K562 (cell line): Measurements from ENCODE around the gene KRTAP4-8. TPM values are rescaled to one million over a fixed set of nuclear protein-coding genes. Genes with fewer than 3 reads are reported as not detected.
A peak's percentile ranks its signal among the peaks of the same experiment; 100 is the strongest.

Source experiments
- C11orf30 ChIP-seq: fragments of 450-650 bp; IDR thresholded peaks from 2 replicates; pipeline ENCODE4 v1.6.1; 2016; ENCODE audit warnings: low read depth, mild to moderate bottlenecking
- CEBPG ChIP-seq, 3 experiments: fragments of 200-800 bp in 1 of 3; sonication (Bioruptor generic) in 1 of 3; sonication (generic) in 1 of 3; formaldehyde crosslinking in 1 of 3; IDR thresholded peaks in 2 of 3; conservative IDR thresholded peaks in 1 of 3; 2 replicates each; pipeline versions ENCODE4 v1.6.1 to v1.8.0; 2016 to 2022; ENCODE audit warnings: missing compliant biosample characterization in 2 of 3, missing genetic modification characterization in 2 of 3, mild to moderate bottlenecking in 1 of 3, missing genetic modification reagents in 1 of 3
- CREM ChIP-seq: IDR thresholded peaks from 2 replicates; pipeline ENCODE4 v1.6.1; 2014; ENCODE audit warnings: antibody characterized with exemption, low read depth
- CSDE1 ChIP-seq, 2 experiments: fragments of 450-650 bp; IDR thresholded peaks; 2 replicates each; pipeline ENCODE4 v1.6.1; 2016; ENCODE audit warnings: mild to moderate bottlenecking in 1 of 2
- EP300 ChIP-seq: IDR thresholded peaks from 2 replicates; pipeline ENCODE4 v1.6.1; 2012; ENCODE audit warnings: low read length, improper control_type of control experiment
- FOSL1 ChIP-seq: fragments of 200-800 bp; sonication (Bioruptor generic); conservative IDR thresholded peaks from 2 replicates; pipeline ENCODE4 v1.6.1; 2016; ENCODE audit warnings: missing genetic modification characterization, missing compliant biosample characterization
- MAZ ChIP-seq, 2 experiments: fragments of 450-650 bp in 1 of 2; sonication (generic) in 1 of 2; formaldehyde crosslinking; IDR thresholded peaks in 1 of 2; conservative IDR thresholded peaks in 1 of 2; 2 replicates each; pipeline versions ENCODE4 v1.4.0 to v1.5.0; 2020; ENCODE audit warnings: mild to moderate bottlenecking in 1 of 2, missing genetic modification reagents in 1 of 2
- MXI1 ChIP-seq: IDR thresholded peaks from 2 replicates; pipeline ENCODE4 v1.6.1; 2011; ENCODE audit warnings: low read depth, mild to moderate bottlenecking, improper control_type of control experiment, low read length
- MYNN ChIP-seq, 2 experiments: sonication (generic); formaldehyde crosslinking in 1 of 2; IDR thresholded peaks; 2 replicates each; pipeline versions ENCODE4 v1.5.0 to v1.6.1; 2016 to 2020; ENCODE audit warnings: antibody characterized with exemption in 1 of 2, missing genetic modification reagents in 1 of 2
- NFE2 ChIP-seq: IDR thresholded peaks from 2 replicates; pipeline ENCODE4 v1.6.1; 2014; ENCODE audit warnings: antibody characterized with exemption, low read depth
- NFIC ChIP-seq: fragments of 450-650 bp; IDR thresholded peaks from 2 replicates; pipeline ENCODE4 v1.6.1; 2017; ENCODE audit warnings: mild to moderate bottlenecking, inconsistent platforms
- POLR2H ChIP-seq: IDR thresholded peaks from 2 replicates; pipeline ENCODE4 v1.6.1; 2016; ENCODE audit warnings: missing genetic modification characterization, low read depth, mild to moderate bottlenecking, control low read depth, missing compliant biosample characterization, moderate library complexity
- RREB1 ChIP-seq: fragments of 250-450 bp; sonication (Bioruptor Pico); IDR thresholded peaks from 2 replicates; pipeline ENCODE4 v1.4.0; 2020
- SETDB1 ChIP-seq: IDR thresholded peaks from one replicate; pipeline ENCODE4 v1.6.1; 2012; ENCODE audit warnings: low read length, control low read depth, inconsistent platforms
- SMARCA4 ChIP-seq: fragments of 450-650 bp; IDR thresholded peaks from 2 replicates; pipeline ENCODE4 v1.6.1; 2016
- SREBF2 ChIP-seq: sonication (generic); formaldehyde crosslinking; IDR thresholded peaks from 2 replicates; pipeline ENCODE4 v1.4.0; 2020; ENCODE audit warnings: mild to moderate bottlenecking, missing genetic modification reagents
- TRIM28 ChIP-seq: fragments of 450-650 bp; IDR thresholded peaks from 2 replicates; pipeline ENCODE4 v1.6.1; 2017
- ZNF197 ChIP-seq: fragments of 200-800 bp; sonication (Bioruptor generic); IDR thresholded peaks from 2 replicates; pipeline ENCODE4 v1.6.1; 2016; ENCODE audit warnings: low read depth, missing genetic modification characterization, missing compliant biosample characterization
- ZNF224 ChIP-seq: sonication (generic); formaldehyde crosslinking; IDR thresholded peaks from 2 replicates; pipeline ENCODE4 v1.8.0; 2022; ENCODE audit warnings: mild to moderate bottlenecking, missing genetic modification reagents
- ZNF239 ChIP-seq: fragments of 250-450 bp; sonication (Bioruptor Pico); IDR thresholded peaks from 2 replicates; pipeline ENCODE4 v1.4.0; 2020; ENCODE audit warnings: mild to moderate bottlenecking
- ZNF644 ChIP-seq: fragments of 200-800 bp; sonication (Bioruptor generic); IDR thresholded peaks from 2 replicates; pipeline ENCODE4 v1.6.1; 2016; ENCODE audit warnings: low read depth, missing genetic modification characterization, missing compliant biosample characterization
- polyA plus RNA-seq, 8 experiments: library from polyadenylated mRNA; depleted of rRNA in 4 of 8; stranded (reverse) in 5 of 8; unstranded in 3 of 8; fragments of >200 nt; fragmentation: Nextera tagmentation in 2 of 8; fragmentation: Illumina TruSeq in 1 of 8; extraction: Ambion mirVana in 2 of 8; extraction: Trizol in 1 of 8; gene quantifications; 2 replicates each; pipeline versions ENCODE4 v1.2.1 to v1.2.3, GENCODE V29; 2011 to 2014; ENCODE audit warnings: inconsistent platforms in 1 of 8, missing spikeins in 1 of 8
- total RNA-seq, 7 experiments: library from RNA; depleted of rRNA in 6 of 7; stranded (reverse); fragments of >200 nt in 6 of 7; fragmentation: Illumina TruSeq in 2 of 7; extraction: Trizol in 2 of 7; gene quantifications; 2 replicates each; pipeline versions ENCODE4 v1.2.1 to v1.2.3, GENCODE V29; 2011 to 2021; ENCODE audit warnings: low replicate concordance in 1 of 7
- TF ChIP-seq, protein P1 (sequence below), 2 experiments: IDR thresholded peaks; 2 replicates each; pipeline ENCODE4 v1.6.1; 2011; ENCODE audit warnings: borderline replicate concordance in 1 of 2, control low read depth in 1 of 2, low read depth in 1 of 2, low read length in 1 of 2, mild to moderate bottlenecking in 1 of 2, mixed read lengths in 1 of 2, moderate library complexity in 1 of 2; ENCODE audit not compliant: insufficient read depth in 1 of 2, insufficient read length in 1 of 2, poor library complexity in 1 of 2, severe bottlenecking in 1 of 2; ENCODE audit errors: extremely low read depth in 1 of 2

Gene KRTAP4-8
- total and polyA plus RNA-seq, 9 of the 15 experiments (the other 6 are each of a cell fraction or from before 2014, with no cell fraction given), result not detected

- TF ChIP-seq RREB1 (CRISPR knock-in tag) (peak; percentile 91), CEBPG (CRISPR knock-in tag; IDR thresholded peaks at IDR 0.05) (peak; percentile 89), CEBPG (tag; conservative IDR thresholded peaks at IDR 0.05 in 1 of 2, IDR thresholded peaks at IDR 0.05 in 1 of 2) (peak; percentile 98 to 99), TRIM28 (no peak), POLR2H (tag) (no peak), EP300 (peak; percentile 56), MYNN (IDR thresholded peaks at IDR 0.05) (peak; percentile 45; the same call in 1 of the 2 replicates), MYNN (CRISPR knock-in tag; IDR thresholded peaks at IDR 0.05) (no peak), ZNF224 (no peak), MXI1 (no peak), ZNF197 (CRISPR knock-in tag) (peak; percentile 82), MAZ (CRISPR knock-in tag; conservative IDR thresholded peaks at IDR 0.05 in 1 of 2, IDR thresholded peaks at IDR 0.05 in 1 of 2) (0 out of 4 replicates have a peak, but pooled peaks of 1 of the 2 experiments have one; percentile 33), CSDE1 (IDR thresholded peaks at IDR 0.05) (no peak), CREM (peak; percentile 36; the same call in 1 of the 2 replicates), ZNF239 (peak; percentile 46; the same call in 1 of the 2 replicates), SREBF2 (no peak), NFIC (no peak), SMARCA4 (peak; percentile 79; the same call in 1 of the 2 replicates), SETDB1 (no peak), NFE2 (peak; percentile 77), FOSL1 (tag) (peak; percentile 99), ZNF644 (peak; percentile 52; the same call in 1 of the 2 replicates), C11orf30 (peak; percentile 66; the same call in 1 of the 2 replicates)
- TF ChIP-seq, protein P1, sequence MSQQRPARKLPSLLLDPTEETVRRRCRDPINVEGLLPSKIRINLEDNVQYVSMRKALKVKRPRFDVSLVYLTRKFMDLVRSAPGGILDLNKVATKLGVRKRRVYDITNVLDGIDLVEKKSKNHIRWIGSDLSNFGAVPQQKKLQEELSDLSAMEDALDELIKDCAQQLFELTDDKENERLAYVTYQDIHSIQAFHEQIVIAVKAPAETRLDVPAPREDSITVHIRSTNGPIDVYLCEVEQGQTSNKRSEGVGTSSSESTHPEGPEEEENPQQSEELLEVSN (IDR thresholded peaks at IDR 0.05; ENCODE audit: borderline replicate concordance in 1 of 2, extremely low read depth in 1 of 2, insufficient read depth in 1 of 2, insufficient read length in 1 of 2, low read depth in 1 of 2, low read length in 1 of 2, poor library complexity in 1 of 2, severe bottlenecking in 1 of 2), result no peak
Observed at GRCh38 chr17:41065829-41066624, 31.9 kb downstream of the KRTAP4-8 start, which contains the start of gene KRTAP2-4 (continued).
